ENCODE results near the gene MRPL39.

DNA sequence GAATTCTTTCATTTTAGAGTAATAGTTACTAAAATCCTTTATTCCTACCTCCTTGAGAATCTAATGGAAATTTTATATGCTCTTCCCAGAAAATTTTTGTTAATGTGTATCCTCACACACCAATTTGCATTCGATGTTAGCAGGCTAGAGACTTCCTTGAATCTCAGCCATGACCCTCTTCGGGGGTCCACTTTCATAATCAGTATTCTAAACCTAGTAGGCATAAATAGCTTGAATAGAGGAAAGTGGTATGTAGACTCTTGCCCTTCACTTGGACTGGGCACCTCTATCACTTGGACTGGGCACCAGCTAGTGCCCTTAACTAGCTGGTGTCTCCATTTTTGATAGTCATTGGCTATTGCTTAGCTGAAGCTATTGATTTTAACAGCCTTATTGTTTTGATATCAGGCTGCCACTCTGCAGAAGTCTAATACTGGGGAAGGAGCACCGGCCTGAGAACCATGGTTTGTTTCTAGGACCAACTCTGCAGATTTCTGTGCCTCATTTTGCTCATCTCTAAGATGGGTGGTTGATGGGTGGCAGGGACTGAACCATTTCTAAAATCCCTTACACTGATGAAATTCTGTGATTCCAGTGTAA lies 42.8 kb downstream of the MRPL39 start:
- TF ChIP-seq, protein P1, sequence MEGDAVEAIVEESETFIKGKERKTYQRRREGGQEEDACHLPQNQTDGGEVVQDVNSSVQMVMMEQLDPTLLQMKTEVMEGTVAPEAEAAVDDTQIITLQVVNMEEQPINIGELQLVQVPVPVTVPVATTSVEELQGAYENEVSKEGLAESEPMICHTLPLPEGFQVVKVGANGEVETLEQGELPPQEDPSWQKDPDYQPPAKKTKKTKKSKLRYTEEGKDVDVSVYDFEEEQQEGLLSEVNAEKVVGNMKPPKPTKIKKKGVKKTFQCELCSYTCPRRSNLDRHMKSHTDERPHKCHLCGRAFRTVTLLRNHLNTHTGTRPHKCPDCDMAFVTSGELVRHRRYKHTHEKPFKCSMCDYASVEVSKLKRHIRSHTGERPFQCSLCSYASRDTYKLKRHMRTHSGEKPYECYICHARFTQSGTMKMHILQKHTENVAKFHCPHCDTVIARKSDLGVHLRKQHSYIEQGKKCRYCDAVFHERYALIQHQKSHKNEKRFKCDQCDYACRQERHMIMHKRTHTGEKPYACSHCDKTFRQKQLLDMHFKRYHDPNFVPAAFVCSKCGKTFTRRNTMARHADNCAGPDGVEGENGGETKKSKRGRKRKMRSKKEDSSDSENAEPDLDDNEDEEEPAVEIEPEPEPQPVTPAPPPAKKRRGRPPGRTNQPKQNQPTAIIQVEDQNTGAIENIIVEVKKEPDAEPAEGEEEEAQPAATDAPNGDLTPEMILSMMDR (conservative IDR thresholded peaks at IDR 0.05; ENCODE audit: low read length): no peak
- TF ChIP-seq EZH2phosphoT487 (IDR thresholded peaks at IDR 0.05; ENCODE audit: borderline replicate concordance, low read depth, low read length): no peak

All from OCI-LY7 (cell line).